ENCODE data around the gene NXF3. TPM values are rescaled to one million over a fixed set of nuclear protein-coding genes. Genes with fewer than 3 reads are reported as not detected.
"Not testable (repeated sequence)": the region's sequence is repeated elsewhere in the genome, so short reads cannot be mapped to it uniquely, and the experiment has no call there.

Gene NXF3
- total RNA-seq (2014; rRNA removed; shearing (Covaris generic)) = 0.11 and 0.42 TPM in 2 replicates

GRCh38 chrX:103092942-103093341, at the start of gene NXF3:
NXF3 (minus strand) TSS chrX:103093143; CDS start chrX:103093023, 120 bp downstream.
- no peak for DNase-seq (ENCODE audit: low read depth)

DNA sequence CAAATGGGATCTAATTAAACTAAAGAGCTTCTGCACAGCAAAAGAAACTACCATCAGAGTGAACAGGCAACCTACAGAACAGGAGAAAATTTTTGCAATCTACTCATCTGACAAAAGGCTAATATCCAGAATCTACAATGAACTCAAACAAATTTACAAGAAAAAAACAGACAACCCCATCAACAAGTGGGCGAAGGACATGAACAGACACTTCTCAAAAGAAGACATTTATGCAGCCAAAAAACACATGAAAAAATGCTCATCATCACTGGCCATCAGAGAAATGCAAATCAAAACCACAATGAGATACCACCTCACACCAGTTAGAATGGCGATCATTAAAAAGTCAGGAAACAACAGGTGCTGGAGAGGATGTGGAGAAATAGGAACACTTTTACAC, 43.6 kb upstream of the NXF3 start:
- not testable (repeated sequence) for DNase-seq (ENCODE audit: low read depth)

DNA sequence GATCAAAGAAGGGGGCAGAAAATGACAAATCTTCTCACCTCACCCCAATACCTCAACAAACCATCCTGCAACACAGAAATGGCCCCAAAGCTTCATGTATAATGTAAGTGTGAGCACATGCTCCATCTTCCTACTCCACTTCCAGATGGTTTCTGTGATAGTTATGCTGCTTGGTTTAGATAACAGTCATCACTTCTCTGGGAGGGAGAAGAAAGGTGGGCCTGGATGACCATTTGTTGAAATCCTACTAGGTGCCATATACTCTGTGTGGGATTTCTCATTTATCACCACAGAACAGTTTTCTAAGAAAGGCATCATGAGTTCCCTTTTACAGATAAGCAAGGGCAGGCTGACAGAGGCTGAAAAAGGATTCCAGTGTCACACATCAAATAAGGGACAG, 31.3 kb upstream of the NXF3 start:
- DNase-seq (ENCODE audit: low read depth) = no peak

- no peak for DNase-seq (ENCODE audit: low read depth)
Observed at GRCh38 chrX:103120748-103121147, 27.8 kb upstream of the NXF3 start.

DNA sequence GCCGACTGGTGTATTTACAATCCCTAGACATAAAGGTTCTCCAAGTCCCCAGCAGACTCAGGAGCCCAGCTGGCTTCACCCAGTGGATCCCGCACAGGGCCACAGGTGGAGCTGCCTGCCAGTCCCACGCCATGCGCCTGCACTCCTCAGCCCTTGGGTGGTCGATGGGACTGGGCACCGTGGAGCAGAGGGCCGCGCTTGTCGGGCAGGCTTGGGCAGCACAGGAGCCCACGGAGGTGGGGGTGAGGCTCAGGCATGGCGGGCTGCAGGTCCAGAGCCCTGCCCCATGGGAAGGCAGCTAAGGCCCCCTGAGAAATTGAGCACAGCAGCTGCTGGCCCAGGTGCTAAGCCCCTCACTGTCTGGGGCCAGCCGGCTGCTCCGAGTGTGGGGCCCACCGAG, 24.0 kb upstream of the NXF3 start:
- DNase-seq (ENCODE audit: low read depth) = not testable (repeated sequence)

GRCh38 chrX:103109497-103109896, 16.6 kb upstream of the NXF3 start:
- not testable (repeated sequence) for DNase-seq (ENCODE audit: low read depth)

GRCh38 chrX:103107836-103108235, 14.9 kb upstream of the NXF3 start:
- DNase-seq (ENCODE audit: low read depth) = no peak

GRCh38 chrX:103107227-103107737, 14.3 kb upstream of the NXF3 start:
- DNase-seq (ENCODE audit: low read depth) = not testable (repeated sequence)

DNA sequence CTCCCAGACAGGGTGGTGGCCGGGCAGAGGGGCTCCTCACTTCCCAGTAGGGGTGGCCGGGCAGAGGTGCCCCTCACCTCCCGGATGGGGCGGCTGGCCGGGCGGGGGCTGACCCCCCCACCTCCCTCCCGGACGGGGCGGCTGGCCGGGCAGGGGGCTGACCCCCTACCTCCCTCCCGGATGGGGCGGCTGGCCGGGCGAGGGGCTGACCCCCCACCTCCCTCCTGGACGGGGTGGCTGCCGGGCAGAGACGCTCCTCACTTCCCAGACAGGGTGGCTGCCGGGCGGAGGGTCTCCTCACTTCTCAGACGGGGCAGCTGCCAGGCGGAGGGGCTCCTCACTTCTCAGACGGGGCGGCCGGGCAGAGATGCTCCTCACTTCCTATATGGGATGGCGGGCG, 11.4 kb upstream of the NXF3 start:
- not testable (repeated sequence) for DNase-seq (ENCODE audit: low read depth)

- not testable (repeated sequence) for DNase-seq (ENCODE audit: low read depth)
Observed at GRCh38 chrX:103103866-103104265, 10.9 kb upstream of the NXF3 start.

GRCh38 chrX:103101299-103102042, 8.5 kb upstream of the NXF3 start:
- peak; percentile 10 for DNase-seq (ENCODE audit: low read depth)

- DNase-seq (ENCODE audit: low read depth) = no peak
Observed at GRCh38 chrX:103100484-103100883, 7.5 kb upstream of the NXF3 start.

- DNase-seq (ENCODE audit: low read depth) = no peak
Observed at GRCh38 chrX:103099691-103100090, 6.7 kb upstream of the NXF3 start.

- no peak for DNase-seq (ENCODE audit: low read depth)
Observed at GRCh38 chrX:103098488-103098887, 5.5 kb upstream of the NXF3 start.

GRCh38 chrX:103081051-103081450, 11.9 kb downstream of the NXF3 start:
- DNase-seq (ENCODE audit: low read depth) = no peak

- DNase-seq (ENCODE audit: low read depth) = peak; percentile 29
Observed at GRCh38 chrX:103073467-103073866, 19.5 kb downstream of the NXF3 start.

GRCh38 chrX:103066606-103067005, 26.3 kb downstream of the NXF3 start:
- no peak for DNase-seq (ENCODE audit: low read depth)

GRCh38 chrX:103063918-103064434, 29.0 kb downstream of the NXF3 start, which contains the start of gene BEX1:
BEX1 (minus strand) TSS chrX:103064171; CDS start chrX:103063274, 897 bp downstream.
- peak; percentile 55 for DNase-seq (ENCODE audit: low read depth)

DNA sequence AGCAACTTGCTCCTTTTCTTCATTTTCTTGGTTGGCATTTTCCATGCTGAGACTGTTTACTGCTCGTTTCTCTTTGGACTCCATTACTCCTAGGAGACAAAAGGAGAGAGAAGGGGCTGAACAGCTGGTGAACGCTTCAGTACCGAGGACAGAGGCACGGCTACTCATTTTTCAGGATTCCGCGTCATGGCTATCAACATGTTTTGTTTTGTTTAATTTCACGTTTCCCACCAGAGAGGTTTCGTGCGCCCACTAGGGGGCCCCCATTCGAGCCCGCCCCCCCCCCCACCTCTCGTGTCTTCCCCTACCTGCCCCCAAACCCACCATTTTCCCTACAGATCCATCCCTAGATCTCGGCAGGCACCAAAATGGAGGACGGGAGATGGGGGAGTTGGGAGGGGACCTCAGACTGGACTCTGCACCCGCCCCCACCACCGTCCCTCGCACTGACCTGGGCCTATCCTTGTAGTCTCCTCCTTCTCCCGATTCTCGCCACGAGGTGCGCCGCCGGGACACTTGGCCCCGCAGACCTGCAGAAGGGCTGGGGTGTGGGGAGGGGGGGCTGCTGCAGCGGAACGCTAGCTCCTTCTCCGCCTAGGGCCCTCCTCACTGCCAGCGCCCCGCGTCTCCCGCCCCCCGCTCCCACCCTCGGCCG, 29.6 kb downstream of the NXF3 start:
- peak; percentile 29 for DNase-seq (ENCODE audit: low read depth)

GRCh38 chrX:103061486-103061885, 31.5 kb downstream of the NXF3 start:
- no peak for DNase-seq (ENCODE audit: low read depth)

DNA sequence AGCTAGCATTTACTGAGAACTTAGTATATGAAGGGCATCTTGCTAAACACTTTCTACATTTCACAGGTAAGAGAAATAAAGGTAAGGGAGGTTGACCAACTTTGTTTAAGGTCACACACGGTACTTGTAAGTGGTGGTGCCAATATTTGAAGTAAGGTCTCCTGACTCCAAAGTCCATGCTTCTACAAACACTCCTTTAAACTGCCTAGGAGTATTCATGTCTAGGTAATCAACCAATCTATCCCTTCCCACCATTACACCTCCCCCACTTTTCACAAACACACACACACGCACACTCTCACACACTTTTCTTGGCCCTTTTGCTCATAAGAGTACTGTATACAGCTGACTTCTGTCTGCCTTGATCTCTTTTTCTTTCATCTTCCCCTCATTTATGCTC, 36.0 kb downstream of the NXF3 start:
- no peak for DNase-seq (ENCODE audit: low read depth)

DNA sequence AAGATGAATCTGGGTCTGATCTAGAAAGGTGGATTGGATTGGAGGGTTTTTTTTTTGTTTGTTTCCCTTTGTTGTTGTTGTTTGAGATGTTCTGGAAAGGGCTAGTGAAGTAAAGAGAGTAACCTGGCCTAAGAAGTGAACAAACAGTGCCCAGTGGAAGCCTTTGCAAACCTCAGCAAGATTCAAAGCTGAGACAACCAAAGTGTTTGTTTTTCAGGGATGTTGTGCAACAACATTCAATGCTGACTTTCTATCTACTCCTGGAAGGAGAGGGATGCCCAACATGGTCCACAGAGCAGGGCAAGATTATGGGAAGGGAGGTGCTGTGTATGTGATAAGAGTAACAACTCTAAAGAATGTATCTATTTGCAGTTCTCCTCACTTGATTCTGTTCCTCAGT, 40.3 kb downstream of the NXF3 start:
- no peak for DNase-seq (ENCODE audit: low read depth)

All from Daoy (cell line).